GM23338 (cell line): ENCODE results near the gene JAZF1.

ENCODE experiments used
- EZH2 ChIP-seq: fragments of 200-600 bp; sonication (generic); IDR thresholded peaks from one replicate; pipeline ENCODE4 v1.8.0; 2017; ENCODE audit warnings: antibody characterized with exemption, mild to moderate bottlenecking, low read depth; ENCODE audit not compliant: unreplicated experiment
- JUNB ChIP-seq: IDR thresholded peaks from one replicate; pipeline ENCODE4 v1.6.1; 2016; ENCODE audit warnings: antibody characterized with exemption; ENCODE audit not compliant: unreplicated experiment
- POLR2AphosphoS5 ChIP-seq: IDR thresholded peaks from 2 replicates; pipeline ENCODE4 v1.6.1; 2016; ENCODE audit warnings: antibody characterized with exemption, low read depth
- TF ChIP-seq, protein P1 (sequence below), 2 experiments: fragments of 200-600 bp in 1 of 2; sonication (generic) in 1 of 2; conservative IDR thresholded peaks; 2 replicates each; pipeline versions ENCODE4 v1.5.1 to v1.6.1; 2016 to 2017; ENCODE audit warnings: antibody characterized with exemption in 2 of 2, low read depth in 2 of 2, mild to moderate bottlenecking in 2 of 2, moderate library complexity in 1 of 2
- TF ChIP-seq, protein P2 (sequence below): IDR thresholded peaks from one replicate; pipeline ENCODE4 v1.6.1; 2018; ENCODE audit warnings: antibody characterized with exemption; ENCODE audit not compliant: unreplicated experiment

DNA sequence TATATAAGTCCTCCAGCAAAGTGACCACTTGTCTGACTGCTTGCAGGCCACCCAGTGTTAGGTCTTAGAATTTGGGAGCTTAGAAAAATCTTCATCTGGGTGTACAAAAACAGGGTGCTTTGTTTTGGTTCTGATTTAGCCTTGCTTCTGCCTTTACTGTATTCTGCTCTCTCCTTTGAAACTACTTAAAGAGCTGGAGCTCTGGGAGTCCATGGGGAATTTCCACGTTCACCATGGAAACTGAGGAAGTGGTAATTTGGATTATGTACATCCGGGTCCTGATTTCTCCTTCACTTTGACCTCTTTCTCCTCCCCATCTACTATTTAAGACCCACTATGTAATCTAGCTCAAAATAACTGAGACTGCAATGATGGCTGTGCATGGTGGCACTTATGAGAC is 103.0 kb downstream of the JAZF1 start:
- TF ChIP-seq POLR2AphosphoS5: no peak
- TF ChIP-seq, protein P1, sequence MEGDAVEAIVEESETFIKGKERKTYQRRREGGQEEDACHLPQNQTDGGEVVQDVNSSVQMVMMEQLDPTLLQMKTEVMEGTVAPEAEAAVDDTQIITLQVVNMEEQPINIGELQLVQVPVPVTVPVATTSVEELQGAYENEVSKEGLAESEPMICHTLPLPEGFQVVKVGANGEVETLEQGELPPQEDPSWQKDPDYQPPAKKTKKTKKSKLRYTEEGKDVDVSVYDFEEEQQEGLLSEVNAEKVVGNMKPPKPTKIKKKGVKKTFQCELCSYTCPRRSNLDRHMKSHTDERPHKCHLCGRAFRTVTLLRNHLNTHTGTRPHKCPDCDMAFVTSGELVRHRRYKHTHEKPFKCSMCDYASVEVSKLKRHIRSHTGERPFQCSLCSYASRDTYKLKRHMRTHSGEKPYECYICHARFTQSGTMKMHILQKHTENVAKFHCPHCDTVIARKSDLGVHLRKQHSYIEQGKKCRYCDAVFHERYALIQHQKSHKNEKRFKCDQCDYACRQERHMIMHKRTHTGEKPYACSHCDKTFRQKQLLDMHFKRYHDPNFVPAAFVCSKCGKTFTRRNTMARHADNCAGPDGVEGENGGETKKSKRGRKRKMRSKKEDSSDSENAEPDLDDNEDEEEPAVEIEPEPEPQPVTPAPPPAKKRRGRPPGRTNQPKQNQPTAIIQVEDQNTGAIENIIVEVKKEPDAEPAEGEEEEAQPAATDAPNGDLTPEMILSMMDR (conservative IDR thresholded peaks at IDR 0.05; ENCODE audit: low read depth in 2 of 2): no peak
- no peak for TF ChIP-seq JUNB
- no peak for TF ChIP-seq EZH2
- TF ChIP-seq, protein P2, sequence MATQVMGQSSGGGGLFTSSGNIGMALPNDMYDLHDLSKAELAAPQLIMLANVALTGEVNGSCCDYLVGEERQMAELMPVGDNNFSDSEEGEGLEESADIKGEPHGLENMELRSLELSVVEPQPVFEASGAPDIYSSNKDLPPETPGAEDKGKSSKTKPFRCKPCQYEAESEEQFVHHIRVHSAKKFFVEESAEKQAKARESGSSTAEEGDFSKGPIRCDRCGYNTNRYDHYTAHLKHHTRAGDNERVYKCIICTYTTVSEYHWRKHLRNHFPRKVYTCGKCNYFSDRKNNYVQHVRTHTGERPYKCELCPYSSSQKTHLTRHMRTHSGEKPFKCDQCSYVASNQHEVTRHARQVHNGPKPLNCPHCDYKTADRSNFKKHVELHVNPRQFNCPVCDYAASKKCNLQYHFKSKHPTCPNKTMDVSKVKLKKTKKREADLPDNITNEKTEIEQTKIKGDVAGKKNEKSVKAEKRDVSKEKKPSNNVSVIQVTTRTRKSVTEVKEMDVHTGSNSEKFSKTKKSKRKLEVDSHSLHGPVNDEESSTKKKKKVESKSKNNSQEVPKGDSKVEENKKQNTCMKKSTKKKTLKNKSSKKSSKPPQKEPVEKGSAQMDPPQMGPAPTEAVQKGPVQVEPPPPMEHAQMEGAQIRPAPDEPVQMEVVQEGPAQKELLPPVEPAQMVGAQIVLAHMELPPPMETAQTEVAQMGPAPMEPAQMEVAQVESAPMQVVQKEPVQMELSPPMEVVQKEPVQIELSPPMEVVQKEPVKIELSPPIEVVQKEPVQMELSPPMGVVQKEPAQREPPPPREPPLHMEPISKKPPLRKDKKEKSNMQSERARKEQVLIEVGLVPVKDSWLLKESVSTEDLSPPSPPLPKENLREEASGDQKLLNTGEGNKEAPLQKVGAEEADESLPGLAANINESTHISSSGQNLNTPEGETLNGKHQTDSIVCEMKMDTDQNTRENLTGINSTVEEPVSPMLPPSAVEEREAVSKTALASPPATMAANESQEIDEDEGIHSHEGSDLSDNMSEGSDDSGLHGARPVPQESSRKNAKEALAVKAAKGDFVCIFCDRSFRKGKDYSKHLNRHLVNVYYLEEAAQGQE: no peak
